MM.1S (cell line): ENCODE data around the gene GPRC5C.

Experiments
- DNase-seq: peaks from one replicate; pipeline ENCODE4 v3.0.0-alpha.2; 2015
- H2AFZ ChIP-seq: fragments of 300-600 bp; sonication (generic); 2 replicates; pipeline ENCODE4 v1.6.0; 2016; ENCODE audit warnings: antibody characterized with exemption, low read length
- H3F3A ChIP-seq: fragments of 300-600 bp; sonication (generic); 2 replicates; pipeline ENCODE4 v1.6.1; 2016; ENCODE audit warnings: mild to moderate bottlenecking, antibody characterized with exemption, low read length, moderate library complexity, mixed read lengths; ENCODE audit not compliant: insufficient read depth
- H3K27ac ChIP-seq: fragments of 300-600 bp; sonication (generic); 2 replicates; pipeline ENCODE4 v1.5.1; 2016; ENCODE audit warnings: mild to moderate bottlenecking, low read length
- H3K27me3 ChIP-seq: fragments of 300-600 bp; sonication (generic); replicated peaks from 2 replicates; pipeline ENCODE4 v1.6.0; 2016; ENCODE audit warnings: low read length; ENCODE audit not compliant: insufficient read depth
- H3K36me3 ChIP-seq: fragments of 300-600 bp; sonication (generic); replicated peaks from 2 replicates; pipeline ENCODE4 v1.6.1; 2016; ENCODE audit warnings: mild to moderate bottlenecking, low read length, mixed read lengths; ENCODE audit not compliant: insufficient read depth
- H3K4me1 ChIP-seq: fragments of 300-600 bp; sonication (generic); 2 replicates; pipeline ENCODE4 v1.6.1; 2016; ENCODE audit warnings: low read length, mixed read lengths
- H3K4me2 ChIP-seq: fragments of 300-600 bp; sonication (generic); 2 replicates; pipeline ENCODE4 v1.6.0; 2016; ENCODE audit warnings: low read depth, low read length
- H3K4me3 ChIP-seq: fragments of 300-600 bp; sonication (generic); 2 replicates; pipeline ENCODE4 v1.5.1; 2016; ENCODE audit warnings: low read length, mixed read lengths
- H3K79me2 ChIP-seq: fragments of 300-600 bp; sonication (generic); 2 replicates; pipeline ENCODE4 v1.6.1; 2016; ENCODE audit warnings: mixed run types, low read length, mixed read lengths
- H3K9ac ChIP-seq: fragments of 300-600 bp; sonication (generic); 2 replicates; pipeline ENCODE4 v1.6.1; 2016; ENCODE audit warnings: low read length, mixed read lengths
- H3K9me2 ChIP-seq: fragments of 300-600 bp; sonication (generic); replicated peaks from 2 replicates; pipeline ENCODE4 v1.6.1; 2016; ENCODE audit warnings: mild to moderate bottlenecking, low read length, mixed read lengths; ENCODE audit not compliant: insufficient read depth
- H3K9me3 ChIP-seq: fragments of 300-600 bp; sonication (generic); replicated peaks from 2 replicates; pipeline ENCODE4 v1.6.1; 2016; ENCODE audit warnings: mild to moderate bottlenecking, low read length, mixed read lengths; ENCODE audit not compliant: insufficient read depth
- H4K20me1 ChIP-seq: fragments of 300-600 bp; sonication (generic); 2 replicates; pipeline ENCODE4 v1.6.1; 2016; ENCODE audit warnings: mild to moderate bottlenecking, low read length, moderate library complexity, mixed read lengths; ENCODE audit not compliant: insufficient read depth
- CTCF ChIP-seq: fragments of 300-600 bp; sonication (generic); IDR thresholded peaks from 2 replicates; pipeline ENCODE4 v1.5.1; 2016; ENCODE audit warnings: antibody characterized with exemption, low read length, mixed read lengths
- EZH2 ChIP-seq: fragments of 300-600 bp; sonication (generic); optimal IDR thresholded peaks from 2 replicates; pipeline ENCODE3; 2017; ENCODE audit warnings: low read depth, mild to moderate bottlenecking, antibody characterized with exemption, low read length, mixed read lengths
- EZH2phosphoT487 ChIP-seq: fragments of 300-600 bp; sonication (generic); IDR thresholded peaks from 2 replicates; pipeline ENCODE4 v1.6.1; 2018; ENCODE audit warnings: antibody characterized with exemption, low read length

The GPRC5C gene

GRCh38 chr17:74392848-74393247 is 39.0 kb upstream of the GPRC5C start:
- H4K20me1 ChIP-seq: no peaks in the 10 kb centered on the region
- no peaks in the 10 kb centered on the region for H3K79me2 ChIP-seq
- no peak overlapping the region for H2AFZ ChIP-seq
- H3K27me3 ChIP-seq: peaks cover 82% of the 10 kb centered on the region
- H3K36me3 ChIP-seq: no peaks in the 10 kb centered on the region
- no peaks in the 10 kb centered on the region for H3K4me1 ChIP-seq
- no peak overlapping the region for H3K4me2 ChIP-seq
- H3K9me3 ChIP-seq: no peaks in the 10 kb centered on the region
- no peaks in the 10 kb centered on the region for H3K9me2 ChIP-seq
- no peak overlapping the region for H3K9ac ChIP-seq
- no peak for DNase-seq
- no peak overlapping the region for H3K4me3 ChIP-seq
- TF ChIP-seq CTCF: no peak
- no peak for TF ChIP-seq EZH2phosphoT487
- no peak for TF ChIP-seq EZH2
- no peaks in the 10 kb centered on the region for H3F3A ChIP-seq
- no peak overlapping the region for H3K27ac ChIP-seq

- Histone ChIP-seq H3K9ac (no peak overlapping the region), H3K27me3 (peaks cover 81% of the 10 kb centered on the region), H2AFZ (no peak overlapping the region), H3K4me2 (no peak overlapping the region), H3F3A (no peaks in the 10 kb centered on the region), H3K9me3 (no peaks in the 10 kb centered on the region), H3K27ac (no peak overlapping the region), H3K4me1 (no peaks in the 10 kb centered on the region), H3K4me3 (no peak overlapping the region), H3K36me3 (no peaks in the 10 kb centered on the region), H3K9me2 (no peaks in the 10 kb centered on the region), H4K20me1 (no peaks in the 10 kb centered on the region), H3K79me2 (no peaks in the 10 kb centered on the region)
- no peak for TF ChIP-seq EZH2phosphoT487
- TF ChIP-seq EZH2: no peak
- TF ChIP-seq CTCF: no peak
- no peak for DNase-seq
These were observed 38.4 kb upstream of the GPRC5C start for GRCh38 chr17:74393346-74393942.

- Histone ChIP-seq H3K4me1 (no peaks in the 10 kb centered on the region), H3K4me3 (no peak overlapping the region), H3K36me3 (no peaks in the 10 kb centered on the region), H3K4me2 (no peak overlapping the region), H3K9me2 (no peaks in the 10 kb centered on the region), H3F3A (no peaks in the 10 kb centered on the region), H4K20me1 (no peaks in the 10 kb centered on the region), H3K27ac (no peak overlapping the region), H3K27me3 (peaks cover 75% of the 10 kb centered on the region), H3K9ac (no peak overlapping the region), H2AFZ (no peak overlapping the region), H3K79me2 (no peaks in the 10 kb centered on the region), H3K9me3 (no peaks in the 10 kb centered on the region)
- DNase-seq: no peak
- TF ChIP-seq EZH2: no peak
- TF ChIP-seq EZH2phosphoT487: no peak
- no peak for TF ChIP-seq CTCF
These were observed 37.5 kb upstream of the GPRC5C start for GRCh38 chr17:74394275-74394950.
